HepG2 (cell line): ENCODE results near the gene ZSWIM6. TPM values are rescaled to one million over a fixed set of nuclear protein-coding genes. Genes with fewer than 3 reads are reported as not detected.

Source experiments
- ATAC-seq: fragments of 200-7000 bp; cut with Tn5 transposase; 3 replicates; pipeline ENCODE4 v1.9.1; 2020; ENCODE audit warnings: mild to moderate bottlenecking, moderate library complexity
- BruUV-seq: library from RNA; stranded (reverse); fragments of 400-500 nt; replicated peaks from 2 replicates; lab custom pipeline; 2021; lab: Mats Ljungman, UMichigan
- CTCF ChIA-PET: fragments of 300-600 bp; formaldehyde crosslinking; extraction: SDS; loops from one replicate; lab custom pipeline; 2021; ENCODE audit warnings: low total read pairs, inconsistent platforms, low intra/inter-chr PET ratio; lab: Yijun Ruan, JAX
- POLR2A ChIA-PET: fragments of 350-600 bp; sonication (Branson Sonifier 250); formaldehyde crosslinking; loops from one replicate; lab custom pipeline; 2020; ENCODE audit warnings: antibody characterized with exemption, inconsistent platforms; lab: Yijun Ruan, JAX
- DNase-seq: peaks from one replicate; pipeline ENCODE4 v3.0.0-alpha.2; 2015; ENCODE audit warnings: low spot score
- FAIRE-seq: peaks from 3 replicates; lab custom pipeline; 2011; peaks lifted over from hg19 to GRCh38; lab: Jason Lieb, UNC
- H2AFZ ChIP-seq: one replicate; pipeline ENCODE4 v1.6.1; 2011; ENCODE audit warnings: low read length, inconsistent platforms
- H3K27ac ChIP-seq: fragments of 300-600 bp; 3 replicates; pipeline ENCODE4 v1.8.0; 2011; ENCODE audit warnings: mixed run types, mild to moderate bottlenecking, mixed read lengths, low read length, inconsistent platforms; ENCODE audit not compliant: insufficient read depth; ENCODE audit errors: extremely low read length
- H3K27me3 ChIP-seq, 2 experiments: fragments of 200-600 bp in 1 of 2; 2 replicates in 1 of 2; 3 replicates in 1 of 2; pipeline versions ENCODE4 v1.6.0 to v1.8.0; 2011; ENCODE audit warnings: low read length in 2 of 2, mild to moderate bottlenecking in 2 of 2, moderate library complexity in 2 of 2, inconsistent platforms in 1 of 2; ENCODE audit not compliant: insufficient read depth in 2 of 2, control insufficient read depth in 1 of 2
- H3K36me3 ChIP-seq, 2 experiments: fragments of 200-600 bp in 1 of 2; replicated peaks in 1 of 2; 2 replicates in 1 of 2; 3 replicates in 1 of 2; pipeline versions ENCODE4 v1.5.1 to v1.8.0; 2011; ENCODE audit warnings: low read length in 2 of 2, inconsistent platforms in 1 of 2; ENCODE audit not compliant: insufficient read depth in 2 of 2, control insufficient read depth in 1 of 2
- H3K4me1 ChIP-seq: 2 replicates; pipeline ENCODE4 v1.5.1; 2012; ENCODE audit warnings: low read length, inconsistent platforms; ENCODE audit not compliant: insufficient read depth
- H3K4me2 ChIP-seq: 2 replicates; pipeline ENCODE4 v1.6.0; 2011; ENCODE audit warnings: low read depth, low read length, inconsistent platforms
- H3K4me3 ChIP-seq, 3 experiments: fragments of 200-600 bp in 1 of 3; sonication (generic), shearing (Covaris generic) in 1 of 3; replicated peaks in 1 of 3; 2 replicates each; pipeline ENCODE4 v1.5.1; 2011 to 2016; ENCODE audit warnings: low read length in 3 of 3, inconsistent platforms in 2 of 3, low read depth in 2 of 3, mild to moderate bottlenecking in 2 of 3, control low read depth in 1 of 3, mixed read lengths in 1 of 3; ENCODE audit not compliant: insufficient read depth in 1 of 3
- H3K79me2 ChIP-seq: one replicate; pipeline ENCODE4 v1.6.1; 2011; ENCODE audit warnings: low read length, inconsistent platforms; ENCODE audit not compliant: insufficient read depth
- H3K9ac ChIP-seq: 2 replicates; pipeline ENCODE4 v1.6.0; 2011; ENCODE audit warnings: mild to moderate bottlenecking, low read depth, low read length, inconsistent platforms; ENCODE audit not compliant: insufficient read depth
- H3K9me3 ChIP-seq: 2 replicates; pipeline ENCODE4 v1.5.1; 2012; ENCODE audit warnings: mild to moderate bottlenecking, low read length
- H4K20me1 ChIP-seq: 2 replicates; pipeline ENCODE4 v1.6.0; 2011; ENCODE audit warnings: inconsistent platforms, mild to moderate bottlenecking, low read length, moderate library complexity; ENCODE audit not compliant: insufficient read depth
- EZH2 ChIP-seq: conservative IDR thresholded peaks from 2 replicates; pipeline ENCODE4 v1.6.1; 2012; ENCODE audit warnings: mild to moderate bottlenecking, low read depth, low read length, moderate library complexity
- GTF3A ChIP-seq: sonication (generic); formaldehyde crosslinking; conservative IDR thresholded peaks from 2 replicates; pipeline ENCODE4 v1.4.0; 2020; ENCODE audit warnings: mild to moderate bottlenecking, missing genetic modification reagents
- HNRNPUL1 ChIP-seq: fragments of 200-400 bp; formaldehyde crosslinking; IDR thresholded peaks from 2 replicates; pipeline ENCODE4 v1.6.1; 2017; ENCODE audit warnings: low read depth, mild to moderate bottlenecking, low read length, moderate library complexity
- KDM6A ChIP-seq: IDR thresholded peaks from 2 replicates; pipeline ENCODE4 v1.6.1; 2016; ENCODE audit warnings: low read depth
- MEIS2 ChIP-seq: sonication (generic); formaldehyde crosslinking; IDR thresholded peaks from 2 replicates; pipeline ENCODE4 v1.9.0; 2021; ENCODE audit warnings: mild to moderate bottlenecking, missing genetic modification reagents
- NCOA1 ChIP-seq: sonication (generic); formaldehyde crosslinking; IDR thresholded peaks from 2 replicates; pipeline ENCODE4 v1.9.0; 2021; ENCODE audit warnings: missing genetic modification reagents
- PLRG1 ChIP-seq: fragments of 450-650 bp; conservative IDR thresholded peaks from 2 replicates; pipeline ENCODE4 v1.6.1; 2016
- POLR2G ChIP-seq: fragments of 200-400 bp; formaldehyde crosslinking; IDR thresholded peaks from 2 replicates; pipeline ENCODE4 v1.6.1; 2018; ENCODE audit warnings: mild to moderate bottlenecking, low read depth, low read length, moderate library complexity
- RBM22 ChIP-seq: fragments of 200-400 bp; formaldehyde crosslinking; optimal IDR thresholded peaks from 2 replicates; pipeline ENCODE3; 2017; ENCODE audit warnings: mild to moderate bottlenecking, low read length, moderate library complexity
- SIN3B ChIP-seq: fragments of 150-350 bp; IDR thresholded peaks from 2 replicates; pipeline ENCODE4 v1.6.1; 2014; ENCODE audit warnings: low read length
- ZMYM3 ChIP-seq: sonication (generic); formaldehyde crosslinking; IDR thresholded peaks from 2 replicates; pipeline ENCODE4 v1.5.1; 2020; ENCODE audit warnings: mild to moderate bottlenecking, missing genetic modification reagents
- ZNF180 ChIP-seq: sonication (generic); formaldehyde crosslinking; IDR thresholded peaks from 2 replicates; pipeline ENCODE4 v1.4.0; 2020; ENCODE audit warnings: low read depth, missing genetic modification reagents, borderline replicate concordance
- ZNF672 ChIP-seq: sonication (generic); formaldehyde crosslinking; IDR thresholded peaks from 2 replicates; pipeline ENCODE4 v1.8.1; 2022; ENCODE audit warnings: missing genetic modification reagents
- WGBS: methylation state at CpG from one replicate; pipeline ENCODE4 v1.1.6; 2017; ENCODE audit warnings: low lambda C conversion rate; 5-methylcytosine and 5-hydroxymethylcytosine counted together
- in situ Hi-C: cut with HindIII; loops from 2 replicates; pipeline ENCODE4 v1.10.0; 2017; ENCODE audit warnings: low pct_unique_long_range_greater_than_20kb; ENCODE audit not compliant: extremely low pct_ligation_motif_present
- intact Hi-C: fragments of 100-400 bp; cut with micrococcal nuclease; formaldehyde crosslinking; loops from one replicate; pipeline ENCODE4 v1.10.0; 2022; ENCODE audit not compliant: unreplicated experiment
- polyA plus RNA-seq, 8 experiments: library from polyadenylated mRNA; depleted of rRNA in 3 of 8; stranded (reverse) in 7 of 8; unstranded in 1 of 8; fragments of >200 nt; fragmentation: Illumina TruSeq in 4 of 8; extraction: Trizol in 4 of 8; gene quantifications; 2 replicates each; pipeline versions ENCODE4 v1.2.1 to v1.2.3, GENCODE V29; 2011 to 2016; ENCODE audit warnings: low read depth in 4 of 8, missing spikeins in 1 of 8, mixed read lengths in 1 of 8; ENCODE audit not compliant: insufficient read depth in 1 of 8
- total RNA-seq, 5 experiments: library from RNA; depleted of rRNA; stranded (reverse); fragments of >200 nt; fragmentation: Illumina TruSeq; extraction: Trizol; gene quantifications; 2 replicates each; pipeline ENCODE4 v1.2.3, GENCODE V29; 2016; ENCODE audit warnings: low read depth in 1 of 5
- TF ChIP-seq, protein P1 (sequence below): sonication (generic); formaldehyde crosslinking; IDR thresholded peaks from 2 replicates; pipeline ENCODE4 v1.9.0; 2021; ENCODE audit warnings: missing genetic modification reagents, mild to moderate bottlenecking, borderline replicate concordance

ZSWIM6 gene
- total and polyA plus RNA-seq, 2 of the 13 experiments (the other 11 are each of a cell fraction or from before 2014, with no cell fraction given), result 0.82 to 1.9 TPM

DNA sequence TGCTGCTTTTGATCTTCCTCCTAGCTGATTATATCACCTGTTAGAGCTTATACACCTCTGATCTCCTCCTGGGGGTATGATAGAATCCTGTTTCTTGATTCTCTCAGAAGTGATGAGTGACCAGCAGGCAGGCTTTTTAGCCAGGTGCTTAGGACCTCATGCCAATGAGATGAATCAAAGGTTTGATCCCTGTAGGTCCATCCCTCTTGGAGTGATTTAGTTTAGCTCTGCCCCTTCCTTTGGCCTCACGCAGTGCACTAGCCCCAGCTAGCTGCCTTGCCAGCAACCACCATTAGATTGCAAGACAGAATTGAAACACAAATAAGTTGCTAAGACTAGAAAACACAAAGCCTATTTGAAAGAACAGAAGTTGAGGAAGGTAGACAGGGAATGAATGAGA is 84.4 kb downstream of the ZSWIM6 start (continued):
- TF ChIP-seq NCOA1 (CRISPR knock-in tag) (no peak), SIN3B (no peak), GTF3A (no peak), POLR2G (no peak)

DNA sequence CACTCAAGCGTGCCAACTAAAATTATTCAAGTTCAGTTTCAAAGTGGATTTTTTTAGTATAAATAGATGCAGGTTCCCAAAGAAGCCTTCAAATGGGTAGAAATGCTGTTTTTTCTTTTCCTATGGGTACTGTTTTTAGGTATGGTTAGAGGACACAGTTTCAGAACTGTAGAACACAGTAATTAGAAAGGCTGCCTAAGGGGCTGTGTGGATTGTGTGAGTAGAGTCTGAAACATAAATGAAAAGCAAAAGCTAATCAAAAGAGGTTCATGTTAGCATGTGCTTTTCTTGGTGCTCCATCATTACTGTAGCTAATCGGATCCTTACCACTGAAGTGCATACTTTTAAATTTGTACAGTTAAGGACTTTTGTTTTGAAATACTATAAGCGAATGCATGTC is 85.3 kb downstream of the ZSWIM6 start:
- H3K4me3 ChIP-seq, result no peak overlapping the region
- CTCF ChIA-PET, result no interaction called here
- H3K27ac ChIP-seq, result no peak overlapping the region
- in situ Hi-C loops (no loop called here), intact Hi-C loops (no loop called here)
- no peaks in the 10 kb centered on the region for H3K79me2 ChIP-seq
- 67% methylated on average over 3 of the region's 3 CpGs for WGBS
- H4K20me1 ChIP-seq, result no peaks in the 10 kb centered on the region
- TF ChIP-seq ZNF180, result no peak
- no peak for TF ChIP-seq RBM22
- no peak for TF ChIP-seq PLRG1
- TF ChIP-seq MEIS2 (CRISPR knock-in tag), result no peak
- TF ChIP-seq EZH2, result no peak
- no peak for TF ChIP-seq KDM6A (CRISPR knock-in tag)
- TF ChIP-seq HNRNPUL1, result no peak
- TF ChIP-seq, protein P1, sequence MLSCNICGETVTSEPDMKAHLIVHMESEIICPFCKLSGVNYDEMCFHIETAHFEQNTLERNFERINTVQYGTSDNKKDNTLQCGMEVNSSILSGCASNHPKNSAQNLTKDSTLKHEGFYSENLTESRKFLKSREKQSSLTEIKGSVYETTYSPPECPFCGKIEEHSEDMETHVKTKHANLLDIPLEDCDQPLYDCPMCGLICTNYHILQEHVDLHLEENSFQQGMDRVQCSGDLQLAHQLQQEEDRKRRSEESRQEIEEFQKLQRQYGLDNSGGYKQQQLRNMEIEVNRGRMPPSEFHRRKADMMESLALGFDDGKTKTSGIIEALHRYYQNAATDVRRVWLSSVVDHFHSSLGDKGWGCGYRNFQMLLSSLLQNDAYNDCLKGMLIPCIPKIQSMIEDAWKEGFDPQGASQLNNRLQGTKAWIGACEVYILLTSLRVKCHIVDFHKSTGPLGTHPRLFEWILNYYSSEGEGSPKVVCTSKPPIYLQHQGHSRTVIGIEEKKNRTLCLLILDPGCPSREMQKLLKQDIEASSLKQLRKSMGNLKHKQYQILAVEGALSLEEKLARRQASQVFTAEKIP (CRISPR knock-in tag), result no peak
- TF ChIP-seq ZMYM3 (CRISPR knock-in tag), result no peak
- TF ChIP-seq ZNF672 (CRISPR knock-in tag), result no peak
- H3K9ac ChIP-seq, result no peak overlapping the region
- H2AFZ ChIP-seq, result no peak overlapping the region
- FAIRE-seq (no peak), ATAC-seq (no peak), DNase-seq (no peak)
- POLR2A ChIA-PET, result no interaction called here
- H3K9me3 ChIP-seq, result no peaks in the 10 kb centered on the region
- no TSS peak for BruUV-seq
- no peaks in the 10 kb centered on the region for H3K27me3 ChIP-seq
- no peaks in the 10 kb centered on the region for H3K36me3 ChIP-seq
- no peak overlapping the region for H3K4me2 ChIP-seq
- H3K4me1 ChIP-seq, result no peaks in the 10 kb centered on the region
